GM12878 (cell line): ENCODE data around the gene SPEG. TPM values are rescaled to one million over a fixed set of nuclear protein-coding genes. Genes with fewer than 3 reads are reported as not detected.

ENCODE experiments used
- ATAC-seq: fragments of 200-7000 bp; cut with Tn5 transposase; 3 replicates; pipeline ENCODE4 v1.9.1; 2020; ENCODE audit warnings: mild to moderate bottlenecking, moderate library complexity
- BruUV-seq: library from RNA; stranded (reverse); fragments of 400-500 nt; replicated peaks from 2 replicates; lab custom pipeline; 2021; lab: Mats Ljungman, UMichigan
- CTCF ChIA-PET: fragments of 300-600 bp; sonication (Branson Sonifier 250); formaldehyde crosslinking; extraction: SDS; loops from one replicate; lab custom pipeline; 2021; ENCODE audit warnings: inconsistent platforms; lab: Yijun Ruan, JAX
- POLR2A ChIA-PET: fragments of 350-600 bp; formaldehyde crosslinking; extraction: SDS; loops from one replicate; lab custom pipeline; 2021; ENCODE audit warnings: inconsistent platforms; lab: Charles Lee
- RAD21 ChIA-PET: fragments of 300-600 bp; sonication (Branson Sonifier 250); formaldehyde crosslinking; loops from one replicate; lab custom pipeline; 2023; ENCODE audit warnings: antibody characterized with exemption; ENCODE audit not compliant: unreplicated experiment; lab: Charles Lee
- SMC1A ChIA-PET: fragments of 300-600 bp; sonication (Branson Sonifier 250); formaldehyde crosslinking; loops from one replicate; lab custom pipeline; 2023; ENCODE audit not compliant: unreplicated experiment, uncharacterized antibody; lab: Charles Lee
- DNase-seq: peaks from one replicate; pipeline ENCODE4 v3.0.0-alpha.2; 2011; ENCODE audit warnings: low read depth, low spot score
- FAIRE-seq: peaks from 3 replicates; lab custom pipeline; 2011; peaks lifted over from hg19 to GRCh38; lab: Jason Lieb, UNC
- H2AFZ ChIP-seq: 2 replicates; pipeline ENCODE4 v1.6.0; 2011; ENCODE audit warnings: low read depth, low read length, control low read depth; ENCODE audit not compliant: control insufficient read depth
- H3K27ac ChIP-seq: 2 replicates; pipeline ENCODE4 v1.5.1; 2011; ENCODE audit warnings: control low read depth; ENCODE audit not compliant: control insufficient read depth, insufficient read depth
- H3K27me3 ChIP-seq, 2 experiments: replicated peaks in 1 of 2; 2 replicates each; pipeline versions ENCODE4 v1.6.0 to v1.6.1; 2011; ENCODE audit warnings: low read length in 1 of 2; ENCODE audit not compliant: control insufficient read depth in 2 of 2, insufficient read depth in 2 of 2
- H3K36me3 ChIP-seq, 2 experiments: 2 replicates each; pipeline ENCODE4 v1.5.1; 2011; ENCODE audit warnings: low read length in 1 of 2; ENCODE audit not compliant: control insufficient read depth in 2 of 2, insufficient read depth in 2 of 2
- H3K4me1 ChIP-seq: 2 replicates; pipeline ENCODE4 v1.6.1; 2011; ENCODE audit warnings: mild to moderate bottlenecking, low read length, moderate library complexity, mixed read lengths; ENCODE audit not compliant: control insufficient read depth, insufficient read depth
- H3K4me2 ChIP-seq: 2 replicates; pipeline ENCODE4 v1.6.0; 2011; ENCODE audit warnings: control low read depth; ENCODE audit not compliant: control insufficient read depth, insufficient read depth
- H3K4me3 ChIP-seq: fragments of 200-600 bp; sonication (generic); 2 replicates; pipeline ENCODE4 v1.5.1; 2016
- H3K79me2 ChIP-seq: 2 replicates; pipeline ENCODE4 v1.6.0; 2011; ENCODE audit warnings: low read length; ENCODE audit not compliant: control insufficient read depth, insufficient read depth
- H3K9ac ChIP-seq: 2 replicates; pipeline ENCODE4 v1.8.0; 2011; ENCODE audit warnings: low read length, control low read depth, mixed read lengths; ENCODE audit not compliant: control insufficient read depth, insufficient read depth
- H3K9me3 ChIP-seq: replicated peaks from 3 replicates; pipeline ENCODE4 v1.5.1; 2011; ENCODE audit warnings: mild to moderate bottlenecking, low read length; ENCODE audit not compliant: control insufficient read depth, insufficient read depth
- H4K20me1 ChIP-seq: 2 replicates; pipeline ENCODE4 v1.6.0; 2011; ENCODE audit not compliant: control insufficient read depth, insufficient read depth
- BMI1 ChIP-seq: fragments of 450-650 bp; IDR thresholded peaks from 2 replicates; pipeline ENCODE4 v1.6.1; 2016; ENCODE audit warnings: mild to moderate bottlenecking, moderate library complexity, borderline replicate concordance
- EED ChIP-seq: sonication (generic); IDR thresholded peaks from 2 replicates; pipeline ENCODE4 v1.6.1; 2016; ENCODE audit warnings: antibody characterized with exemption, low read depth
- FOXK2 ChIP-seq: fragments of 450-650 bp; IDR thresholded peaks from 2 replicates; pipeline ENCODE4 v1.6.1; 2017; ENCODE audit warnings: mild to moderate bottlenecking, moderate library complexity
- SMC3 ChIP-seq: IDR thresholded peaks from 2 replicates; pipeline ENCODE4 v1.6.1; 2011; ENCODE audit warnings: low read length, improper control_type of control experiment, borderline replicate concordance
- SPI1 ChIP-seq: IDR thresholded peaks from 2 replicates; pipeline ENCODE4 v1.6.1; 2011; ENCODE audit warnings: low read depth, mild to moderate bottlenecking, low read length, moderate library complexity, borderline replicate concordance; ENCODE audit not compliant: insufficient read depth
- WRNIP1 ChIP-seq: IDR thresholded peaks from 2 replicates; pipeline ENCODE4 v1.6.1; 2011; ENCODE audit warnings: low read depth, low read length, improper control_type of control experiment, borderline replicate concordance
- WGBS: methylation state at CpG from one replicate; pipeline ENCODE4 v1.1.6; 2016; ENCODE audit warnings: low lambda C conversion rate; ENCODE audit not compliant: insufficient replicate concordance, insufficient coverage; ENCODE audit errors: missing lambda C conversion rate; 5-methylcytosine and 5-hydroxymethylcytosine counted together
- in situ Hi-C: fragments of 300-500 bp; cut with MboI; formaldehyde crosslinking; loops from 9 replicates; pipeline ENCODE4 v1.14.3; 2018; ENCODE audit warnings: mixed read lengths
- intact Hi-C: fragments of 100-400 bp; cut with micrococcal nuclease; formaldehyde crosslinking; loops from one replicate; pipeline ENCODE4 v1.14.2; 2022; ENCODE audit not compliant: unreplicated experiment
- polyA plus RNA-seq, 11 experiments: library from polyadenylated mRNA; depleted of rRNA in 4 of 11; unstranded in 6 of 11; stranded (reverse) in 5 of 11; fragments of >200 nt; fragmentation: Nextera tagmentation in 4 of 11; fragmentation: Illumina TruSeq in 1 of 11; extraction: Ambion mirVana in 4 of 11; extraction: Trizol in 1 of 11; gene quantifications; 1 replicate in 1 of 11; 2 replicates in 10 of 11; pipeline versions ENCODE4 v1.2.1 to v1.2.3, GENCODE V29; 2011 to 2016; ENCODE audit warnings: inconsistent platforms in 2 of 11, missing spikeins in 2 of 11, low read depth in 1 of 11
- total RNA-seq, 4 experiments: library from RNA; depleted of rRNA in 3 of 4; stranded (reverse); fragments of >200 nt in 3 of 4; fragmentation: Illumina TruSeq in 1 of 4; extraction: Trizol in 1 of 4; gene quantifications; 2 replicates each; pipeline versions ENCODE4 v1.2.1 to v1.2.3, GENCODE V29; 2013 to 2021
- TF ChIP-seq, protein P1 (sequence below): IDR thresholded peaks from 2 replicates; pipeline ENCODE4 v1.6.1; 2012; ENCODE audit warnings: mild to moderate bottlenecking, low read depth, low read length
- TF ChIP-seq, protein P2 (sequence below): fragments of 450-650 bp; IDR thresholded peaks from 2 replicates; pipeline ENCODE4 v1.6.1; 2017; ENCODE audit warnings: mild to moderate bottlenecking
- TF ChIP-seq, protein P3 (sequence below): IDR thresholded peaks from 2 replicates; pipeline ENCODE4 v1.6.1; 2011; ENCODE audit warnings: borderline replicate concordance, low read depth, mild to moderate bottlenecking, moderate library complexity, low read length; ENCODE audit not compliant: insufficient read depth, poor library complexity, severe bottlenecking

SPEG gene
- total and polyA plus RNA-seq, 10 of the 15 experiments (the other 5 are each of a cell fraction or from before 2014, with no cell fraction given) = 0.03 to 0.28 TPM; not detected in 8

DNA sequence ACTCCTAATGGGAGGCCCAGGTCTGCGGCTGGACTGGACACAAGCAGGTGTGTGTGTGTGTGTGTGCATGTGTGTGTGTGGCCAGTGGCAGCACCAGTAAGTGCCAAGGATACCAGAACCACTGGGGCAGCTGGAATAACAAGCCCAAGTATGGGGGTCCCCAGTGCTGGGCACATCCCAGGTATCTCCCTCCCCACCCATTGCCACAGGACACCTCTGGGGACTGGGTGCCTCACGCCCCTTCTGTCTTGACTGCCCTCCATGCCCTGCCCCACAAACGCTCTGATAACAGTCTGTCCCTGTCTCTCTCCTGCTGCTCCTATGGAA is 9.0 kb downstream of the SPEG start:
- Histone ChIP-seq H3K9ac (no peak overlapping the region), H3K4me1 (no peaks in the 10 kb centered on the region), H3K9me3 (no peaks in the 10 kb centered on the region), H3K36me3 (no peaks in the 10 kb centered on the region), H4K20me1 (no peaks in the 10 kb centered on the region)
- FAIRE-seq = no peak
- POLR2A ChIA-PET = no interaction called here
- 24% methylated on average over 3 of the region's 3 CpGs for WGBS
- TF ChIP-seq, protein P1, sequence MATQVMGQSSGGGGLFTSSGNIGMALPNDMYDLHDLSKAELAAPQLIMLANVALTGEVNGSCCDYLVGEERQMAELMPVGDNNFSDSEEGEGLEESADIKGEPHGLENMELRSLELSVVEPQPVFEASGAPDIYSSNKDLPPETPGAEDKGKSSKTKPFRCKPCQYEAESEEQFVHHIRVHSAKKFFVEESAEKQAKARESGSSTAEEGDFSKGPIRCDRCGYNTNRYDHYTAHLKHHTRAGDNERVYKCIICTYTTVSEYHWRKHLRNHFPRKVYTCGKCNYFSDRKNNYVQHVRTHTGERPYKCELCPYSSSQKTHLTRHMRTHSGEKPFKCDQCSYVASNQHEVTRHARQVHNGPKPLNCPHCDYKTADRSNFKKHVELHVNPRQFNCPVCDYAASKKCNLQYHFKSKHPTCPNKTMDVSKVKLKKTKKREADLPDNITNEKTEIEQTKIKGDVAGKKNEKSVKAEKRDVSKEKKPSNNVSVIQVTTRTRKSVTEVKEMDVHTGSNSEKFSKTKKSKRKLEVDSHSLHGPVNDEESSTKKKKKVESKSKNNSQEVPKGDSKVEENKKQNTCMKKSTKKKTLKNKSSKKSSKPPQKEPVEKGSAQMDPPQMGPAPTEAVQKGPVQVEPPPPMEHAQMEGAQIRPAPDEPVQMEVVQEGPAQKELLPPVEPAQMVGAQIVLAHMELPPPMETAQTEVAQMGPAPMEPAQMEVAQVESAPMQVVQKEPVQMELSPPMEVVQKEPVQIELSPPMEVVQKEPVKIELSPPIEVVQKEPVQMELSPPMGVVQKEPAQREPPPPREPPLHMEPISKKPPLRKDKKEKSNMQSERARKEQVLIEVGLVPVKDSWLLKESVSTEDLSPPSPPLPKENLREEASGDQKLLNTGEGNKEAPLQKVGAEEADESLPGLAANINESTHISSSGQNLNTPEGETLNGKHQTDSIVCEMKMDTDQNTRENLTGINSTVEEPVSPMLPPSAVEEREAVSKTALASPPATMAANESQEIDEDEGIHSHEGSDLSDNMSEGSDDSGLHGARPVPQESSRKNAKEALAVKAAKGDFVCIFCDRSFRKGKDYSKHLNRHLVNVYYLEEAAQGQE = no peak
- TF ChIP-seq EED (no peak), WRNIP1 (no peak), SMC3 (no peak), FOXK2 (no peak), BMI1 (no peak), SPI1 (no peak)
- TF ChIP-seq, protein P2, sequence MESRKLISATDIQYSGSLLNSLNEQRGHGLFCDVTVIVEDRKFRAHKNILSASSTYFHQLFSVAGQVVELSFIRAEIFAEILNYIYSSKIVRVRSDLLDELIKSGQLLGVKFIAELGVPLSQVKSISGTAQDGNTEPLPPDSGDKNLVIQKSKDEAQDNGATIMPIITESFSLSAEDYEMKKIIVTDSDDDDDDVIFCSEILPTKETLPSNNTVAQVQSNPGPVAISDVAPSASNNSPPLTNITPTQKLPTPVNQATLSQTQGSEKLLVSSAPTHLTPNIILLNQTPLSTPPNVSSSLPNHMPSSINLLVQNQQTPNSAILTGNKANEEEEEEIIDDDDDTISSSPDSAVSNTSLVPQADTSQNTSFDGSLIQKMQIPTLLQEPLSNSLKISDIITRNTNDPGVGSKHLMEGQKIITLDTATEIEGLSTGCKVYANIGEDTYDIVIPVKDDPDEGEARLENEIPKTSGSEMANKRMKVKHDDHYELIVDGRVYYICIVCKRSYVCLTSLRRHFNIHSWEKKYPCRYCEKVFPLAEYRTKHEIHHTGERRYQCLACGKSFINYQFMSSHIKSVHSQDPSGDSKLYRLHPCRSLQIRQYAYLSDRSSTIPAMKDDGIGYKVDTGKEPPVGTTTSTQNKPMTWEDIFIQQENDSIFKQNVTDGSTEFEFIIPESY = no peak
- TF ChIP-seq, protein P3, sequence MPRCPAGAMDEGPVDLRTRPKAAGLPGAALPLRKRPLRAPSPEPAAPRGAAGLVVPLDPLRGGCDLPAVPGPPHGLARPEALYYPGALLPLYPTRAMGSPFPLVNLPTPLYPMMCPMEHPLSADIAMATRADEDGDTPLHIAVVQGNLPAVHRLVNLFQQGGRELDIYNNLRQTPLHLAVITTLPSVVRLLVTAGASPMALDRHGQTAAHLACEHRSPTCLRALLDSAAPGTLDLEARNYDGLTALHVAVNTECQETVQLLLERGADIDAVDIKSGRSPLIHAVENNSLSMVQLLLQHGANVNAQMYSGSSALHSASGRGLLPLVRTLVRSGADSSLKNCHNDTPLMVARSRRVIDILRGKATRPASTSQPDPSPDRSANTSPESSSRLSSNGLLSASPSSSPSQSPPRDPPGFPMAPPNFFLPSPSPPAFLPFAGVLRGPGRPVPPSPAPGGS = no peak
- TF ChIP-seq, all 136 proteins: peak for 0
- ATAC-seq (no peak), DNase-seq (no peak)
- in situ Hi-C loops (no loop called here), intact Hi-C loops (no loop called here)
- H3K4me3 ChIP-seq = no peak overlapping the region
- CTCF ChIA-PET = no interaction called here
- BruUV-seq = no TSS peak
- H3K4me2 ChIP-seq = no peak overlapping the region
- H3K27me3 ChIP-seq = peaks cover 8 to 15% of the 10 kb centered on the region in 2 experiments
- SMC1A ChIA-PET = no interaction called here
- H3K79me2 ChIP-seq = no peaks in the 10 kb centered on the region
- RAD21 ChIA-PET = no interaction called here
- H2AFZ ChIP-seq = no peak overlapping the region
- H3K27ac ChIP-seq = no peak overlapping the region
